Activated CD8-positive, alpha-beta T cell treated with anti-CD3 and anti-CD28 coated beads for 36 hours (primary cell): ENCODE data around the gene ACTG1. TPM values are rescaled to one million over a fixed set of nuclear protein-coding genes. Genes with fewer than 3 reads are reported as not detected.

Experiments
- ATAC-seq: fragments of 200-7000 bp; cut with Tn5 transposase; one replicate; pipeline ENCODE4 v1.10.0; 2021; ENCODE audit warnings: mild to moderate bottlenecking, moderate library complexity
- CTCF ChIA-PET: fragments of 350-600 bp; sonication (Branson Sonifier 250); formaldehyde crosslinking; loops from one replicate; lab custom pipeline; 2021; ENCODE audit warnings: antibody characterized with exemption; lab: Charles Lee
- POLR2A ChIA-PET: fragments of 350-600 bp; sonication (Branson Sonifier 250); formaldehyde crosslinking; loops from one replicate; lab custom pipeline; 2021; ENCODE audit warnings: antibody characterized with exemption; lab: Charles Lee
- DNase-seq: peaks from one replicate; pipeline ENCODE4 v3.0.0-alpha.2; 2020
- H3K27ac Mint-ChIP-seq: one replicate; pipeline ENCODE4 v1.8.0; 2021; ENCODE audit warnings: mild to moderate bottlenecking, mixed read lengths
- H3K27me3 Mint-ChIP-seq: one replicate; pipeline ENCODE4 v1.8.0; 2021; ENCODE audit warnings: mixed read lengths
- H3K36me3 Mint-ChIP-seq: one replicate; pipeline ENCODE4 v1.8.0; 2021; ENCODE audit warnings: low read depth, mixed read lengths
- H3K4me1 Mint-ChIP-seq: one replicate; pipeline ENCODE4 v1.8.0; 2021; ENCODE audit warnings: low read depth, mixed read lengths
- H3K4me3 Mint-ChIP-seq: one replicate; pipeline ENCODE4 v1.8.0; 2021; ENCODE audit warnings: mild to moderate bottlenecking, moderate library complexity, mixed read lengths
- H3K9me3 Mint-ChIP-seq: one replicate; pipeline ENCODE4 v1.8.0; 2021; ENCODE audit warnings: mixed read lengths
- CTCF ChIP-seq: fragments of 200-600 bp; IDR thresholded peaks from one replicate; pipeline ENCODE4 v1.8.0; 2022; ENCODE audit warnings: antibody characterized with exemption, mild to moderate bottlenecking
- intact Hi-C: fragments of 100-400 bp; cut with micrococcal nuclease; formaldehyde crosslinking; loops from one replicate; pipeline ENCODE4 v1.10.0; 2022
- total RNA-seq, 2 experiments: library from RNA; stranded (reverse); gene quantifications; one replicate each; pipeline ENCODE4 v1.2.3, GENCODE V29; 2021

ACTG1 gene
- total RNA-seq, 2 experiments from 2014 or later, result 4,606 to 4,756 TPM

DNA sequence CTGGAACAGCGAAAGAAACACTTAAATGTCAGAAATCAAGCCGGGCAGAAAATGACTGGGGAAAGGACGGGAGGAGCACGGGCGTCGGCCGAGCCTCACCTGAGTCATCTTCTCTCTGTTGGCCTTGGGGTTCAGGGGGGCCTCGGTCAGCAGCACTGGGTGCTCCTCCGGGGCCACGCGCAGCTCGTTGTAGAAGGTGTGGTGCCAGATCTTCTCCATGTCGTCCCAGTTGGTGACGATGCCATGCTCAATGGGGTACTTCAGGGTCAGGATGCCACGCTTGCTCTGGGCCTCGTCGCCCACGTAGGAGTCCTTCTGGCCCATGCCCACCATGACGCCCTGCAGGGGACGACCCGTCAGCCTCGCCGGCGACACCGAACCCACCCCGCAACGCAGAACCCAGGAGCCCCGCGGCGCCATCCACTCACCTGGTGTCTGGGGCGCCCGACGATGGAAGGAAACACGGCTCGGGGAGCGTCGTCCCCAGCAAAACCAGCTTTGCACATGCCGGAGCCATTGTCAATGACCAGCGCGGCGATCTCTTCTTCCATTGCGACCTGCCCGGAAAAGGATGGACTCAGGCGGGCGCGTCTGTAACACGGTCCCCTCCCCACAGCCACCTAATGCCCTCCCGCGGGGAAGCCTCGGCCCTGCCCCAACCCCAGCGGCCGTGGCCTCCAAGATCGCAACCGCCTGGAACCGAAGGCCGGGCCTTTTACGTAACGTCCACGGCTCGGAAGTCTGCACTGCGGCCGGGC lies 616 bp downstream of the ACTG1 start:
- Mint-ChIP-seq H3K36me3 (peaks cover 45% of the 10 kb centered on the region), H3K27me3 (no peaks in the 10 kb centered on the region), H3K4me1 (peaks cover 26% of the 10 kb centered on the region), H3K9me3 (no peaks in the 10 kb centered on the region), H3K4me3 (peak overlapping the region; percentile 97), H3K27ac (peak overlapping the region; percentile 92)
- DNase-seq (no peak), ATAC-seq (no peak)
- CTCF ChIA-PET, result interaction anchor here (6.2 kb wide), 1 partner anchor 28 kb away, joined by 28 read pairs; no protein-coding TSS in a partner anchor
- POLR2A ChIA-PET, result interaction anchor here (0.9 to 4.5 kb wide), 7 partner anchors 9 to 271 kb away, joined by 3 to 33 read pairs (median 5); partner anchors contain the start of gene FAAP100
- intact Hi-C loops, result no loop called here
- TF ChIP-seq CTCF, result no peak

GRCh38 chr17:81511554-81511803 lies 1.1 kb downstream of the ACTG1 start:
- no peaks in the 10 kb centered on the region for H3K27me3 Mint-ChIP-seq
- ATAC-seq (no peak), DNase-seq (no peak)
- H3K36me3 Mint-ChIP-seq, result peaks cover 42% of the 10 kb centered on the region
- POLR2A ChIA-PET, result interaction anchor here (1.1 to 4.5 kb wide), 6 partner anchors 9 to 344 kb away, joined by 3 to 33 read pairs (median 6); partner anchors contain the start of gene FAAP100
- TF ChIP-seq CTCF, result no peak
- intact Hi-C loops, result no loop called here
- peaks cover 22% of the 10 kb centered on the region for H3K4me1 Mint-ChIP-seq
- H3K4me3 Mint-ChIP-seq, result peak overlapping the region; percentile 97
- H3K27ac Mint-ChIP-seq, result peak overlapping the region; percentile 92
- H3K9me3 Mint-ChIP-seq, result no peaks in the 10 kb centered on the region
- CTCF ChIA-PET, result interaction anchor here (0.9 to 6.2 kb wide), 3 partner anchors 25 to 219 kb away, joined by 3 to 28 read pairs (median 4); no protein-coding TSS in a partner anchor

DNA sequence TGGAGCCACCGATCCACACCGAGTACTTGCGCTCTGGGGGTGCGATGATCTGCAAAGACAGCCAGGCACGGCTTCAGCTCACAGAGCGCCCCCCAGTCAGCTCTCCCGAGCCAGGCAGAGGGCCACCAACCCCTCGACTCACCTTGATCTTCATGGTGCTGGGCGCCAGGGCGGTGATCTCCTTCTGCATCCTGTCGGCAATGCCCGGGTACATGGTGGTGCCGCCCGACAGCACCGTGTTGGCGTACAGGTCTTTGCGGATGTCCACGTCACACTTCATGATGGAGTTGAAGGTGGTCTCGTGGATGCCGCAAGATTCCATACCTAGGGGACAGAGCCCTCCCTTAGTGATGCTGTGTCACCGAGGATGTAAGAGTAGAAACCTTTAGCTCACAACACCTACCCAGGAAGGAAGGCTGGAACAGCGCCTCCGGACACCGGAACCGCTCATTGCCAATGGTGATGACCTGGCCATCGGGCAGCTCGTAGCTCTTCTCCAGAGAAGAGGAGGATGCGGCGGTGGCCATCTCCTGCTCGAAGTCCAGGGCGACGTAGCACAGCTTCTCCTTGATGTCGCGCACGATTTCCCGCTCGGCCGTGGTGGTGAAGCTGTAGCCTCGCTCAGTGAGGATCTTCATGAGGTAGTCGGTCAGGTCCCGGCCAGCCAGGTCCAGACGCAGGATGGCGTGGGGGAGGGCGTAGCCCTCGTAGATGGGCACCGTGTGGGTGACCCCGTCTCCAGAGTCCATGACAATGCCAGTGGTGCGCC lies 1.6 kb downstream of the ACTG1 start:
- ChIA-PET CTCF (interaction anchor here (0.9 to 6.2 kb wide), 3 partner anchors 24 to 219 kb away, joined by 3 to 28 read pairs (median 4); no protein-coding TSS in a partner anchor), POLR2A (interaction anchor here (0.8 to 4.5 kb wide), 10 partner anchors 7 to 344 kb away, joined by 3 to 33 read pairs (median 4); partner anchors contain the start of genes BAHCC1 and FAAP100)
- no peaks in the 10 kb centered on the region for H3K27me3 Mint-ChIP-seq
- intact Hi-C loops, result no loop called here
- H3K4me3 Mint-ChIP-seq, result peak overlapping the region; percentile 97
- H3K27ac Mint-ChIP-seq, result peak overlapping the region; percentile 92
- H3K36me3 Mint-ChIP-seq, result peaks cover 42% of the 10 kb centered on the region
- no peaks in the 10 kb centered on the region for H3K9me3 Mint-ChIP-seq
- ATAC-seq, result no peak
- H3K4me1 Mint-ChIP-seq, result peaks cover 17% of the 10 kb centered on the region
- DNase-seq, result peak; percentile 68
- no peak for TF ChIP-seq CTCF

DNA sequence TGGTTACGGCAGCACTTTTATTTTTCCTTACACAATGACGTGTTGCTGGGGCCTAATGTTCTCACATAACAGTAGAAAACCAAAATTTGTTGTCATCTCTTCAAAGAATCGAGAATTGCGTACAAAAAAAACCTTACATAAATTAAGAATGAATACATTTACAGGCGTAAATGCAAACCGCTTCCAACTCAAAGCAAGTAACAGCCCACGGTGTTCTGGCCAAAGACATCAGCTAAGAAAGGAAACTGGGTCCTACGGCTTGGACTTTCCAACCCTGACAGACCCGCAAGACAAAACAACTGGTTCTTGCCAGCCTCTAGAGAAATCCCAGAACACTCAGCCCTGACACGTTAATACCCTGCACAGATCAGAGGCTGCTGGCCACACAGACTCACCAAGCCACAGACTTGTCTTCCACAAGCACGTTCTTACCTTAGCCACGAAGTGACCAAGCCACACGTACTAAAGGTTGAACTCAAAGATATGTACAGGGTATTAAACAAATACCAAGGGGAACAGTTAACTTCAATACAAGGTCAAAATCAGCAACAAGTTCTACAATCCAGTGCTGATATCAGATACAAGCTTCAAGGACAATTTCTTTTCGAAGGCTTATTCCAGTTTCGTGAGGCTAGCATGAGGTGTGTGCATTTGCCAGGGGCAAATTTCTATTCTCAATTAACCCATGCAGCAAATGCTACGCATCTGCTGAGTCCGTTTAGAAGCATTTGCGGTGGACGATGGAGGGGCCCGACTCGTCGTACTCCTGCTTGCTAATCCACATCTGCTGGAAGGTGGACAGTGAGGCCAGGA lies 2.4 kb downstream of the ACTG1 start:
- TF ChIP-seq CTCF, result no peak
- Mint-ChIP-seq H3K27me3 (no peaks in the 10 kb centered on the region), H3K4me1 (peaks cover 14% of the 10 kb centered on the region), H3K9me3 (no peaks in the 10 kb centered on the region), H3K27ac (peak overlapping the region; percentile 92), H3K4me3 (peak overlapping the region; percentile 97), H3K36me3 (peaks cover 42% of the 10 kb centered on the region)
- POLR2A ChIA-PET, result interaction anchor here (0.8 to 4.5 kb wide), 12 partner anchors 8 to 345 kb away, joined by 3 to 33 read pairs (median 6); partner anchors contain the start of genes BAHCC1 and FAAP100
- intact Hi-C loops, result no loop called here
- CTCF ChIA-PET, result interaction anchor here (6.2 kb wide), 1 partner anchor 26 kb away, joined by 28 read pairs; no protein-coding TSS in a partner anchor
- no peak for ATAC-seq
- DNase-seq, result no peak
